ENCODE data around the gene CRACR2A.

- TF ChIP-seq POLR2A (IDR thresholded peaks at IDR 0.05; ENCODE audit: low read depth, low read length) (no peak), TAF1 (IDR thresholded peaks at IDR 0.05; ENCODE audit: low read depth, low read length) (no peak)
Measured at GRCh38 chr12:3658327-3659163, 94.4 kb downstream of the CRACR2A start.
